WI38 (cell line): Measurements from ENCODE around the gene PER3.

ENCODE experiments used
- H3K4me3 ChIP-seq: 2 replicates; pipeline ENCODE4 v1.5.1; 2011; ENCODE audit warnings: low read depth, mild to moderate bottlenecking, control low read depth, low read length
- TF ChIP-seq, protein P1 (sequence below): IDR thresholded peaks from 2 replicates; pipeline ENCODE4 v1.5.1; 2012; ENCODE audit warnings: low read depth, mild to moderate bottlenecking, control low read depth, low read length

The PER3 gene

DNA sequence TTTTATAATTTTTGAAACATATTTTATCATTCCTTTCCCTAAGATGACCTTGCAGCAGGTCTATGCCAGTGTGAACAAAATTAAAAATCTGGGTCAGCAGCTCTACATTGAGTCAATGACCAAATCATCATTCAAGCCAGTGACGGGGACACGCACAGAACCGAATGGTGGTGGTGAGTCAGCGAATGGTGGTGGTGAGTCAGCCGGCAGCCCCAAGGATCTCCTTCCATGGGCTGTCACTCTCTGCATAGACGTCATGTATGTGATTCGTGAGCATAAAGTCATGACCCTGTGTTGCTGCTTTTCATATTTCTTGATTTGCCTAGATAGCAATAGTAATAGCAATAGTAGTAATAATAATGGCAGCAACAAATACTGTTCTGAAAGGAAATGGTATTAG, 26.3 kb downstream of the PER3 start:
- H3K4me3 ChIP-seq, result no peak overlapping the region
- TF ChIP-seq, protein P1, sequence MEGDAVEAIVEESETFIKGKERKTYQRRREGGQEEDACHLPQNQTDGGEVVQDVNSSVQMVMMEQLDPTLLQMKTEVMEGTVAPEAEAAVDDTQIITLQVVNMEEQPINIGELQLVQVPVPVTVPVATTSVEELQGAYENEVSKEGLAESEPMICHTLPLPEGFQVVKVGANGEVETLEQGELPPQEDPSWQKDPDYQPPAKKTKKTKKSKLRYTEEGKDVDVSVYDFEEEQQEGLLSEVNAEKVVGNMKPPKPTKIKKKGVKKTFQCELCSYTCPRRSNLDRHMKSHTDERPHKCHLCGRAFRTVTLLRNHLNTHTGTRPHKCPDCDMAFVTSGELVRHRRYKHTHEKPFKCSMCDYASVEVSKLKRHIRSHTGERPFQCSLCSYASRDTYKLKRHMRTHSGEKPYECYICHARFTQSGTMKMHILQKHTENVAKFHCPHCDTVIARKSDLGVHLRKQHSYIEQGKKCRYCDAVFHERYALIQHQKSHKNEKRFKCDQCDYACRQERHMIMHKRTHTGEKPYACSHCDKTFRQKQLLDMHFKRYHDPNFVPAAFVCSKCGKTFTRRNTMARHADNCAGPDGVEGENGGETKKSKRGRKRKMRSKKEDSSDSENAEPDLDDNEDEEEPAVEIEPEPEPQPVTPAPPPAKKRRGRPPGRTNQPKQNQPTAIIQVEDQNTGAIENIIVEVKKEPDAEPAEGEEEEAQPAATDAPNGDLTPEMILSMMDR, result no peak

DNA sequence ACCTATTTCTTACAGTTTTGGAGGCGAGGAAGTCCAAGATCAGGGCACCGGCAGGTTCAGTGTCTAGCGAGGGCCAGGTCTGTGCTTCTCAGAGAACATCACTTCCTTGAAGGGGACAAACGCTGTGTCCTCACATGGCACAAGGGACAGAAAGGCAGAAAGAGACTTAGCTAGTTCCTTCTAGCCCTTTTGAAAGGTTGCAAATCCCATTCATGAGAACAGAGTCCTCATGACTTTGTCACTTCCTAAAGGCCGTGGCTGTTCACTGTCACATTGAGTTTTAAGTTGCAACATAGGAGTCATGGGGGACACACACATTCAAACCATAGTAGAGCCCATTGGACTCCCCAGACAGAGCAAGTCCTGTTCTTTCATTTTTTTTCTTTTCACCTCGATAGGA, 27.4 kb downstream of the PER3 start:
- TF ChIP-seq, protein P1, result no peak
- no peak overlapping the region for H3K4me3 ChIP-seq

DNA sequence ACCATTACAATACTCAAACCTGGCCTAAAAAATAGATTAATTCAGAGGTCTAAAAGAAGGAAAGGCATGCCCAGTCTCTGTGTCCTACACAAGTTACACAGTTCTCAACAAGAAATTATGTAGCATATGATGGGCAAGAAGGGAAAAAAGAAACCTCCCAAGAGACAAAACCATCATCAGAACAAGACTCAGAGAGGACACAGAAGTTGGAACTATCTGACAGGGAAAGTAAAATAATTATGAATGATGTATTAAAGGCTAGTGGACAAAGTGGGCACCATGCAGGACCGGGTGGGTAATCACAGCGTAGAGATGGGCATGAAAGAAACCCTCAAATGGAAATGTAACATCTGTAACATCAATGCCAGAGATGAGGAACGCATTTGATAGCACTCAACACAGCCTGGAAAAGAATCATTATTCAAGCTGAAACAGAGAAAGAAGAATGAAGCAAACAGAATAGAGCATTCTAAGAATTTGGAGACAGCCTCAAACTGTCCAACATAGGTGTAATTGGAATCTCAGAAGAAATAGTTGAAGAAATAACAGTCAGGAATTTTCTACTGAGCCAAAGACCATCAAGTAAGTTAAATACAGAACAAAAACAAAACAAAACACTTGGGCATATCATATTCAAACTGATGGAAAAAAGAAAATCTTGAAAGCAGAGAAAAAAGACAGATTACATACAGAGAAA, 29.7 kb downstream of the PER3 start:
- TF ChIP-seq, protein P1, result no peak
- no peak overlapping the region for H3K4me3 ChIP-seq

DNA sequence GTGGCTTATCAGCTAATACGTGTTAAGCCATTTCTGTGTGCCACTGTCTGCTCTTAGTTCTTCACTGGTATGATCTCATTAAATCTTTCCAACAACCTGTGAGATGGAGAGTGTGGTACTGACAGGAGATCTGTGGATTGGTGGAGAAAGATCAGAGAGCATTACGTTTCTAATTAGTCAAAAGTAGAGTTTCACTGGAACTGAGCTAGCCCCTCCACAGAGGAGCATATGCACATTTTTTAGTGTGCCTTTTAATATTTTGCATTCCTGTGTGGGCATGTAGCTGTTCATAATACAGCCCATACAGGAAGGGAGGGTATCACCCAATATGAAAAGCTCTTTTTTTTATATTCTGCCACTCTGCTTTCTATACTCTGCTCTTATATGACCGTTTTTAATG, 37.2 kb downstream of the PER3 start:
- H3K4me3 ChIP-seq, result no peak overlapping the region
- TF ChIP-seq, protein P1, result no peak

DNA sequence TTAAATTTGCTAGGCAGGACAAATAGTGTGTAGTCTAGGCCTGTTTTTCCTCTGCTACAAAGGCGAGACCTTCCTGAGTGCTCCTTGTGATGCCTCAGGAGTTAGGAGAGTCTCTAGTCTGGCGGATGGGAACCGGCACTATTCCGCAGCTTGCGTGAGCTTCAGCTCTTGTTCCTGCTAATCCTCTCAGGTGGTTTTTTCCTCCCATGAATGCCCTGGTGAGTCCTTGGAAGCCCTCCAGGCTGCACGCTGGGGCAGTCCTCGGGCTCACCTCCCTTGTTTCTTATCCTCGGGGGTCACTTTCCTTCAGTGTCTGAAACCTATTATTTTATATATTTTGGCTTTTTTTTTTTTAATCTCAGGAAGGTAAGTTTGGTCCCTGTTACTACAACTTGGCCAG, 40.6 kb downstream of the PER3 start:
- TF ChIP-seq, protein P1, result no peak
- H3K4me3 ChIP-seq, result no peak overlapping the region

DNA sequence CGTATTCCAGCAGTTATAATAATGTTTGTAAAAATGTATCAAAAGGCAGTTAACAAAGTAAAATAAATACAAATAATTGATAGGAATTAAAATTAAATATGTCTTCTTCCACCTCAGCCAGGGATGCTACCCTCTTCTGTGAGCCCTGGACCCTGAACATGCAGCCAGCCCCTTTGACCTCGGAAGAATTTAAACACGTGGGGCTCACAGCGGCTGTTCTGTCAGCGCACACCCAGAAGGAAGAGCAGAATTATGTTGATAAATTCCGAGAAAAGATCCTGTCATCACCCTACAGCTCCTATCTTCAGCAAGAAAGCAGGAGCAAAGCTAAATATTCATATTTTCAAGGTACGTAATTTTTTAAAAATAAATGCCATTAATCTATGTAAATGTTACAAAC, 42.3 kb downstream of the PER3 start:
- H3K4me3 ChIP-seq, result no peak overlapping the region
- TF ChIP-seq, protein P1, result no peak

DNA sequence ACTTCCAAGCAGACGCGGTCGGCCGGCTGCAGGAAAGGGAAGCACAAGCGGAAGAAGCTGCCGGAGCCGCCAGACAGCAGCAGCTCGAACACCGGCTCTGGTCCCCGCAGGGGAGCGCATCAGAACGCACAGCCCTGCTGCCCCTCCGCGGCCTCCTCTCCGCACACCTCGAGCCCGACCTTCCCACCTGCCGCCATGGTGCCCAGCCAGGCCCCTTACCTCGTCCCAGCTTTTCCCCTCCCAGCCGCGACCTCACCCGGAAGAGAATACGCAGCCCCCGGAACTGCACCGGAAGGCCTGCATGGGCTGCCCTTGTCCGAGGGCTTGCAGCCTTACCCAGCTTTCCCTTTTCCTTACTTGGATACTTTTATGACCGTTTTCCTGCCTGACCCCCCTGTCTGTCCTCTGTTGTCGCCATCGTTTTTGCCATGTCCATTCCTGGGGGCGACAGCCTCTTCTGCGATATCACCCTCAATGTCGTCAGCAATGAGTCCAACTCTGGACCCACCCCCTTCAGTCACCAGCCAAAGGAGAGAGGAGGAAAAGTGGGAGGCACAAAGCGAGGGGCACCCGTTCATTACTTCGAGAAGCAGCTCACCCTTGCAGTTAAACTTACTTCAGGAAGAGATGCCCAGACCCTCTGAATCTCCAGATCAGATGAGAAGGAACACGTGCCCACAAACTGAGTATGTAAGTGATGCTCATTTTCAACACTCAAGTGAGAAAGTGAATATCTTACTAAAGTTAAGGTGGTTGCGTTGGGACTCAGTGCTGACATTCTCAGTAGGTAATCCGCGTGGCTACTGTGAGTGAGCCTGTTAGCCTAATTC, 43.2 kb downstream of the PER3 start:
- TF ChIP-seq, protein P1, result no peak
- H3K4me3 ChIP-seq, result no peak overlapping the region
